ENCODE measurements around the gene PNPLA2. TPM values are rescaled to one million over a fixed set of nuclear protein-coding genes. Genes with fewer than 3 reads are reported as not detected.
A peak's percentile ranks its signal among the peaks of the same experiment; 100 is the strongest.

Gene PNPLA2
- total RNA-seq, 1 experiment from 2014 or later, result 40.2 TPM

GRCh38 chr11:826836-827145, 8.1 kb downstream of the PNPLA2 start:
- Histone ChIP-seq H4K20me1 (ENCODE audit: low read length) (no peaks in the 10 kb centered on the region), H3K27ac (ENCODE audit: low read length) (peak overlapping the region; percentile 52; the same call in 1 of the 2 replicates), H3K4me3 (ENCODE audit: low read length) (peak overlapping the region; percentile 76), H3K9me2 (replicated peaks; ENCODE audit: low read length) (no peaks in the 10 kb centered on the region), H2AFZ (ENCODE audit: low read length) (peak overlapping the region; percentile 78), H3K79me2 (ENCODE audit: low read length) (peaks cover 11% of the 10 kb centered on the region), H3K9ac (ENCODE audit: low read length) (peak overlapping the region; percentile 69), H3K4me1 (ENCODE audit: insufficient read depth, low read length) (peaks cover 40% of the 10 kb centered on the region), H3F3A (ENCODE audit: low read length, unreplicated experiment) (no peaks in the 10 kb centered on the region), H3K4me2 (ENCODE audit: low read length) (peak overlapping the region; percentile 96), H3K27me3 (ENCODE audit: low read length) (no peaks in the 10 kb centered on the region), H3K9me3 (ENCODE audit: low read length) (no peaks in the 10 kb centered on the region), H3K36me3 (ENCODE audit: low read depth, low read length) (no peaks in the 10 kb centered on the region)
- POLR2A ChIA-PET (ENCODE audit: unreplicated experiment), result no interaction called here
- DNase-seq (no peak), ATAC-seq (no peak; the same call in 1 of the 2 replicates)
- CTCF ChIA-PET, result no interaction called here
- intact Hi-C loops (cut with micrococcal nuclease), result no loop called here
- TF ChIP-seq CTCF (conservative IDR thresholded peaks at IDR 0.05; ENCODE audit: low read depth, low read length), result no peak
- no peak for TF ChIP-seq EZH2phosphoT487 (IDR thresholded peaks at IDR 0.05; ENCODE audit: borderline replicate concordance, low read length)
- no peak for TF ChIP-seq EZH2 (IDR thresholded peaks at IDR 0.05; ENCODE audit: low read length, unreplicated experiment)
- BruUV-seq (replicated peaks), result no TSS peak

GRCh38 chr11:827146-827896, 8.6 kb downstream of the PNPLA2 start:
- intact Hi-C loops (cut with micrococcal nuclease), result no loop called here
- peak overlapping the region; percentile 76 for H3K4me3 ChIP-seq (ENCODE audit: low read length)
- peak; percentile 21 for ATAC-seq
- no peak for DNase-seq
- H2AFZ ChIP-seq (ENCODE audit: low read length), result peak overlapping the region; percentile 78
- H3K79me2 ChIP-seq (ENCODE audit: low read length), result peaks cover 11% of the 10 kb centered on the region
- POLR2A ChIA-PET (ENCODE audit: unreplicated experiment), result no interaction called here
- H3K36me3 ChIP-seq (ENCODE audit: low read depth, low read length), result no peaks in the 10 kb centered on the region
- no peaks in the 10 kb centered on the region for H4K20me1 ChIP-seq (ENCODE audit: low read length)
- H3K27me3 ChIP-seq (ENCODE audit: low read length), result no peaks in the 10 kb centered on the region
- peak overlapping the region; percentile 52 for H3K27ac ChIP-seq (ENCODE audit: low read length)
- TF ChIP-seq EZH2 (IDR thresholded peaks at IDR 0.05; ENCODE audit: low read length, unreplicated experiment), result no peak
- no peak for TF ChIP-seq CTCF (conservative IDR thresholded peaks at IDR 0.05; ENCODE audit: low read depth, low read length)
- no peak for TF ChIP-seq EZH2phosphoT487 (IDR thresholded peaks at IDR 0.05; ENCODE audit: borderline replicate concordance, low read length)
- no peaks in the 10 kb centered on the region for H3K9me2 ChIP-seq (replicated peaks; ENCODE audit: low read length)
- H3K4me1 ChIP-seq (ENCODE audit: insufficient read depth, low read length), result peaks cover 43% of the 10 kb centered on the region
- BruUV-seq (replicated peaks), result no TSS peak
- H3K9ac ChIP-seq (ENCODE audit: low read length), result peak overlapping the region; percentile 69
- H3F3A ChIP-seq (ENCODE audit: low read length, unreplicated experiment), result no peaks in the 10 kb centered on the region
- peak overlapping the region; percentile 96 for H3K4me2 ChIP-seq (ENCODE audit: low read length)
- CTCF ChIA-PET, result no interaction called here
- H3K9me3 ChIP-seq (ENCODE audit: low read length), result no peaks in the 10 kb centered on the region

GRCh38 chr11:827897-828192, 9.1 kb downstream of the PNPLA2 start, which contains the start of gene CRACR2B:
Gene CRACR2B, plus strand, starts transcription at chr11:827919. Its CDS starts 689 bp downstream, at chr11:828608.
- Histone ChIP-seq H3K4me2 (ENCODE audit: low read length) (peak within 1 kb of the TSS; percentile 96), H2AFZ (ENCODE audit: low read length) (peak within 1 kb of the TSS; percentile 78), H3K36me3 (ENCODE audit: low read depth, low read length) (no peaks in the 10 kb centered on the region), H3K9me2 (replicated peaks; ENCODE audit: low read length) (no peaks in the 10 kb centered on the region), H3K79me2 (ENCODE audit: low read length) (peaks cover 11% of the 10 kb centered on the region), H3K9me3 (ENCODE audit: low read length) (no peaks in the 10 kb centered on the region), H3K9ac (ENCODE audit: low read length) (peak within 1 kb of the TSS; percentile 69), H3K4me1 (ENCODE audit: insufficient read depth, low read length) (peaks cover 45% of the 10 kb centered on the region), H4K20me1 (ENCODE audit: low read length) (no peaks in the 10 kb centered on the region), H3K27ac (ENCODE audit: low read length) (peak within 1 kb of the TSS; percentile 52), H3F3A (ENCODE audit: low read length, unreplicated experiment) (no peaks in the 10 kb centered on the region), H3K27me3 (ENCODE audit: low read length) (no peaks in the 10 kb centered on the region), H3K4me3 (ENCODE audit: low read length) (peak within 1 kb of the TSS; percentile 76)
- DNase-seq (no peak), ATAC-seq (no peak; the same call in 1 of the 2 replicates)
- ChIA-PET POLR2A (ENCODE audit: unreplicated experiment) (no interaction called here), CTCF (no interaction called here)
- intact Hi-C loops (cut with micrococcal nuclease), result no loop called here
- BruUV-seq (replicated peaks), result no TSS peak
- TF ChIP-seq EZH2phosphoT487 (IDR thresholded peaks at IDR 0.05; ENCODE audit: borderline replicate concordance, low read length) (no peak), CTCF (conservative IDR thresholded peaks at IDR 0.05; ENCODE audit: low read depth, low read length) (no peak), EZH2 (IDR thresholded peaks at IDR 0.05; ENCODE audit: low read length, unreplicated experiment) (no peak)

All from PC-3 (cell line).